Measurements from ENCODE around the gene NRN1L. TPM values are rescaled to one million over a fixed set of nuclear protein-coding genes. Genes with fewer than 3 reads are reported as not detected.

Gene NRN1L
- total RNA-seq, 1 experiment from 2014 or later: 7.6 TPM

DNA sequence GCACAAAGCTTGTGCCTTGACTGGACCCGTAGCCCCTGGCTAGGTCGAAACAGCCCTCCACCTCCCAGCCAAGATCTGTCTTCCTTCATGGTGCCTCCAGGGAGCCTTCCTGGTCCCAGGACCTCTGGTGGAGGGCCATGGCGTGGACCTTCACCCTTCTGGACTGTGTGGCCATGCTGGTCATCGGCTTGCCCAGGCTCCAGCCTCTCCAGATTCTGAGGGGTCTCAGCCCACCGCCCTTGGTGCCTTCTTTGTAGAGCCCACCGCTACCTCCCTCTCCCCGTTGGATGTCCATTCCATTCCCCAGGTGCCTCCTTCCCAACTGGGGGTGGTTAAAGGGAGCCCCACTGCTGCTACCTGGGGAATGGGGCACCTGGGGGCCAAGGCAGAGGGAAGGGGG is 43.5 kb downstream of the NRN1L start:
- Histone ChIP-seq H3K36me3 (replicated peaks; ENCODE audit: control insufficient read depth, insufficient read depth, low read length) (peaks cover 3% of the 10 kb centered on the region), H3K27me3 (ENCODE audit: control insufficient read depth, insufficient read depth, low read length) (no peaks in the 10 kb centered on the region), H3K4me3 (ENCODE audit: insufficient read depth, low read depth, low read length) (no peak overlapping the region)
- DNase-seq: no peak

DNA sequence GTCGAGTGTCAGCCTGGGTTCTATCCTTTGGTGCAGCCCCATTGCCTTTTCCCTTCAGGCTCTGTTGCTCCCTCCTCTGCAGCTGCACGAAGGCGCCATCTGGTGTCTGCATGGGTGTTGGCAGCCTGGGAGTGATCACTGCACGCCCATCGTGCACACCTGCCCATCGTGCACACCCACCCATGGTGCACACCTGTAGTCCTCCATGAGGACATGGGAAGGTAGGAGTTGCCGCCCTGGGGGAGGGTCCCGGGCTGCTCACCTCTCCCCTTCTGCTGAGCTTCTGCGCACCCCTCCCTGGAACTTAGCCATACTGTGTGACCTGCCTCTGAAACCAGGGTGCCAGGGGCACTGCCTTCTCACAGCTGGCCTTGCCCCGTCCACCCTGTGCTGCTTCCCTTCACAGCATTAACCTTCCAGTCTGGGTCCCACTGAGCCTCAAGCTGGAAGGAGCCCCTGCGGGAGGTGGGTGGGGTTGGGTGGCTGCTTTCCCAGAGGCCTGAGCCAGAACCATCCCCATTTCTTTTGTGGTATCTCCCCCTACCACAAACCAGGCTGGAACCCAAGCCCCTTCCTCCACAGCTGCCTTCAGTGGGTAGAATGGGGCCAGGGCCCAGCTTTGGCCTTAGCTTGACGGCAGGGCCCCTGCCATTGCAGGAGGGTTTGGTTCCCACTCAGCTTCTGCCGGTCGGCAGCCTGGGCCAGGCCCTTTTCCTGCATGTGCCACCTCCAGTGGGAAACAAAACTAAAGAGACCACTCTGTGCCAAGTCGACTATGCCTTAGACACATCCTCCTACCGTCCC is 44.1 kb downstream of the NRN1L start:
- H3K4me3 ChIP-seq (ENCODE audit: insufficient read depth, low read depth, low read length): no peak overlapping the region
- H3K36me3 ChIP-seq (replicated peaks; ENCODE audit: control insufficient read depth, insufficient read depth, low read length): no peaks in the 10 kb centered on the region; the same call in 1 of the 2 replicates
- H3K27me3 ChIP-seq (ENCODE audit: control insufficient read depth, insufficient read depth, low read length): no peaks in the 10 kb centered on the region
- peak; percentile 96 for DNase-seq

GRCh38 chr16:67930191-67930590 is 45.5 kb downstream of the NRN1L start:
- Histone ChIP-seq H3K27me3 (ENCODE audit: control insufficient read depth, insufficient read depth, low read length) (no peaks in the 10 kb centered on the region), H3K4me3 (ENCODE audit: insufficient read depth, low read depth, low read length) (no peak overlapping the region), H3K36me3 (replicated peaks; ENCODE audit: control insufficient read depth, insufficient read depth, low read length) (no peaks in the 10 kb centered on the region; the same call in 1 of the 2 replicates)
- no peak for DNase-seq

DNA sequence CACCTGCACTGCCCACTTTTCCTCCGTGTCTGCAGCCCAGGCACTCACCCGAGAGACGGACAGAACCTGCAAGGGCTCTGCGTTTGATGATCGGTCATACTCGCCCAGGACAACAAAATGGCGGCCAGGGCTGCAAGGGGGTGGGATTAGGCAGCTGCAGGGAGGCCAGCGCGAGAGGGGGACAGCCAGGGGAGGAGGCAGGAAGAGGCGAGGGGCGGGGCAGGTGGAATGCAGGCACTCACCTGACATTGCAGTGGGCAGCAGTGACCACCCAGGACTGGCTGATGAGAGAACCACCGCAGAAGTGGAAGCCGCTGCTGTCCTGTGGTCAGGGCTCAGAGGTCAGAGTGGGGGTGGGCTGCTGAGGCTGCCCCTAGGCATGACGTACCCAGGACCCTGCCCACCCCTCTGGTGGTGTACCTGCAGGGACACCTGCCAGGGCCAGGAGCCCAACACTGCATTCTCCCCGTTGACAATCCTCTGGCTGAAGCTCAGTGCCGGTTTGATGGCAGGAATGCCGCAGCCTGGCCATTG is 46.1 kb downstream of the NRN1L start:
- Histone ChIP-seq H3K36me3 (replicated peaks; ENCODE audit: control insufficient read depth, insufficient read depth, low read length) (no peaks in the 10 kb centered on the region; the same call in 1 of the 2 replicates), H3K4me3 (ENCODE audit: insufficient read depth, low read depth, low read length) (no peak overlapping the region), H3K27me3 (ENCODE audit: control insufficient read depth, insufficient read depth, low read length) (no peaks in the 10 kb centered on the region)
- peak; percentile 58 for DNase-seq

DNA sequence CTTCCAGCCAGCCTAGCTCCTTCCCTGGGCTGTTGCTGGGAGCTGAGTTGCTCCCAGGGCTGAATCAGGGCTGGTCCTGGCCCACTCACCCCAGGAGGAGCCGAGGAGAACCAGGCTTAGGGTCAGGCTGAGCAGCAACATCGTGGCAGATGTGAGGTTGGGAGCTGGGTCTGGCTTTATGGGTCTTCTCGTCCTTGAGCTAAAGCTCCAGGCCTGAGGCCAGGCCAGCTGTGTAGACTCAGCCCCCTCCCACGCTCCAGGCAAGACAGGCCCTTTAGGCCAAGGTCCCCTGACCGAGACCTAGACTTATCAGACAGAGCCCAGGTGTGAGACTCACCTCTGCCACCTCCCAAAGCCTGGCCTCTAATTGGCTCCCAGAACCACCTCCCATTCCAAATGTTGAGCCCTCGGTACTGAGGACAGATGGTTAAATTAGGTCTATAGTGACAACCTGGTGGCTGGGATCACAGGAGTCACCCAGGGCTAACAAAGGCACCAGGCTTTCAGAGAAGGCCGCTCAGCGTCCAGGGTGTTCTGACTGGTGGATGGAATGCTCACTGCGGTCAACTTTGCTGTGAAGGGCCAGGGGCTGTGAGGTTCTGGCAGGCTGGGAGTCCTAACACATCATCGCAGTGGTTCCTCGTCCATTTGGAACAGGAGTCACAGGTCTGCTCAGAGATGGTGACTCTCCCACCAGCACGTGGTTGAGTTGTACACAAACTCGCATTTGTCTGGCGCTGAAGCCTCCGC is 47.2 kb downstream of the NRN1L start, which contains the start of gene CTRL:
Gene CTRL, minus strand, starts transcription at position 151 of the 750 bp plus-strand sequence. Its CDS starts 10 bp downstream, at position 141.
- Histone ChIP-seq H3K4me3 (ENCODE audit: insufficient read depth, low read depth, low read length) (no peak within 1 kb of the TSS), H3K36me3 (replicated peaks; ENCODE audit: control insufficient read depth, insufficient read depth, low read length) (no peaks in the 10 kb centered on the region; the same call in 1 of the 2 replicates), H3K27me3 (ENCODE audit: control insufficient read depth, insufficient read depth, low read length) (no peaks in the 10 kb centered on the region)
- DNase-seq: peak; percentile 75

DNA sequence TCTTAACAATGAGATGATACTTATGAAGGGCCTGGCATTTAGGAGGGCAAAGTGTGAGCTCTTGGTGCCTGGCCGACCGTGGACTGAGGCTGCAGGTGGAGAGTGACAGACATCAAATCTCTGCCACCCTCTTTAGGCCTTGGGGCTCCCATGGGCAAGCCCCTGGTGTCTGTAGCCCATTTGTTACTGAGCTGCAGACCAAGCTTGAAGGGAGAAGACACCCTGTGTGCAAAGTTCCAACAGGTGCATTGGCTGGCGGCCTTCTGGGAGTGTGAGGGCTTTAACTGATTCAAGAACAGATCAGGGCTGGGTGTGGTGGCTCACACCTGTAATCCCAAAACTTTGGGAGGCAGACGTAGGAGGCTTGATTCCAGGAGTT is 47.8 kb downstream of the NRN1L start:
- no peak overlapping the region for H3K4me3 ChIP-seq (ENCODE audit: insufficient read depth, low read depth, low read length)
- H3K27me3 ChIP-seq (ENCODE audit: control insufficient read depth, insufficient read depth, low read length): no peaks in the 10 kb centered on the region
- H3K36me3 ChIP-seq (replicated peaks; ENCODE audit: control insufficient read depth, insufficient read depth, low read length): no peaks in the 10 kb centered on the region; the same call in 1 of the 2 replicates
- no peak for DNase-seq

- no peak overlapping the region for H3K4me3 ChIP-seq (ENCODE audit: insufficient read depth, low read depth, low read length)
- no peaks in the 10 kb centered on the region; the same call in 1 of the 2 replicates for H3K36me3 ChIP-seq (replicated peaks; ENCODE audit: control insufficient read depth, insufficient read depth, low read length)
- DNase-seq: peak; percentile 42
- H3K27me3 ChIP-seq (ENCODE audit: control insufficient read depth, insufficient read depth, low read length): no peaks in the 10 kb centered on the region
These were observed 49.1 kb downstream of the NRN1L start for GRCh38 chr16:67933805-67934204.

GRCh38 chr16:67934306-67935100 is 49.8 kb downstream of the NRN1L start:
- peak; percentile 72 for DNase-seq
- H3K27me3 ChIP-seq (ENCODE audit: control insufficient read depth, insufficient read depth, low read length): no peaks in the 10 kb centered on the region
- no peaks in the 10 kb centered on the region; the same call in 1 of the 2 replicates for H3K36me3 ChIP-seq (replicated peaks; ENCODE audit: control insufficient read depth, insufficient read depth, low read length)
- H3K4me3 ChIP-seq (ENCODE audit: insufficient read depth, low read depth, low read length): peak overlapping the region; percentile 98

GRCh38 chr16:67935101-67935401 is 50.4 kb downstream of the NRN1L start:
- no peak for DNase-seq
- H3K27me3 ChIP-seq (ENCODE audit: control insufficient read depth, insufficient read depth, low read length): no peaks in the 10 kb centered on the region
- H3K36me3 ChIP-seq (replicated peaks; ENCODE audit: control insufficient read depth, insufficient read depth, low read length): no peaks in the 10 kb centered on the region; the same call in 1 of the 2 replicates

GRCh38 chr16:67935402-67936123 is 50.9 kb downstream of the NRN1L start:
- Histone ChIP-seq H3K36me3 (replicated peaks; ENCODE audit: control insufficient read depth, insufficient read depth, low read length) (peaks cover 1% of the 10 kb centered on the region), H3K27me3 (ENCODE audit: control insufficient read depth, insufficient read depth, low read length) (no peaks in the 10 kb centered on the region), H3K4me3 (ENCODE audit: insufficient read depth, low read depth, low read length) (peak overlapping the region; percentile 98)
- DNase-seq: peak; percentile 100

More at GRCh38 chr16:67935101-67935401, 50.4 kb downstream of the NRN1L start:
- H3K4me3 ChIP-seq (ENCODE audit: insufficient read depth, low read depth, low read length): peak overlapping the region; percentile 98

Other genes starting within 250 kb of the NRN1L start
- gene CARMIL2, start 239.7 kb upstream of the NRN1L start, total RNA-seq (2014; rRNA removed; shearing (Covaris generic)): 3.6 and 6.4 TPM in 2 replicates
- 44.9 and 52.2 TPM in 2 replicates for gene ACD, start 224.6 kb upstream of the NRN1L start, total RNA-seq (2014; rRNA removed; shearing (Covaris generic))
- gene PARD6A, start 223.9 kb upstream of the NRN1L start, total RNA-seq (2014; rRNA removed; shearing (Covaris generic)): 5.5 and 6.8 TPM in 2 replicates
- 7.0 and 12.3 TPM in 2 replicates for gene ENKD1, start 218.1 kb upstream of the NRN1L start, total RNA-seq (2014; rRNA removed; shearing (Covaris generic))
- gene C16orf86, start 218.1 kb upstream of the NRN1L start, total RNA-seq (2014; rRNA removed; shearing (Covaris generic)): 8.5 and 9.0 TPM in 2 replicates
- gene GFOD2, start 165.6 kb upstream of the NRN1L start, total RNA-seq (2014; rRNA removed; shearing (Covaris generic)): 25.3 and 26.2 TPM in 2 replicates
- 7.2 and 7.3 TPM in 2 replicates for gene RANBP10, start 78.3 kb upstream of the NRN1L start, total RNA-seq (2014; rRNA removed; shearing (Covaris generic))
- gene TSNAXIP1, start 78.0 kb upstream of the NRN1L start, total RNA-seq (2014; rRNA removed; shearing (Covaris generic)): 0.15 and 0.21 TPM in 2 replicates
- 57.6 and 67.0 TPM in 2 replicates for gene THAP11, start 42.6 kb upstream of the NRN1L start, total RNA-seq (2014; rRNA removed; shearing (Covaris generic))
- 295 and 340 TPM in 2 replicates for gene NUTF2, start 38.0 kb upstream of the NRN1L start, total RNA-seq (2014; rRNA removed; shearing (Covaris generic))
- 34.9 and 43.7 TPM in 2 replicates for gene CENPT, start 37.2 kb upstream of the NRN1L start, total RNA-seq (2014; rRNA removed; shearing (Covaris generic))
- 88.0 and 96.6 TPM in 2 replicates for gene EDC4, start 11.8 kb upstream of the NRN1L start, total RNA-seq (2014; rRNA removed; shearing (Covaris generic))
- 18.8 and 20.1 TPM in 2 replicates for gene PSKH1, start 8.4 kb downstream of the NRN1L start, total RNA-seq (2014; rRNA removed; shearing (Covaris generic))
- gene CTRL, start 47.0 kb downstream of the NRN1L start, total RNA-seq (2014; rRNA removed; shearing (Covaris generic)): 2.4 and 3.7 TPM in 2 replicates
- 28.7 and 36.6 TPM in 2 replicates for gene PSMB10, start 52.0 kb downstream of the NRN1L start, total RNA-seq (2014; rRNA removed; shearing (Covaris generic))
- 5.2 and 6.7 TPM in 2 replicates for gene LCAT, start 59.2 kb downstream of the NRN1L start, total RNA-seq (2014; rRNA removed; shearing (Covaris generic))
- 43.2 and 56.6 TPM in 2 replicates for gene SLC12A4, start 83.8 kb downstream of the NRN1L start, total RNA-seq (2014; rRNA removed; shearing (Covaris generic))
- 0.03 and 0.48 TPM in 2 replicates for gene DPEP3, start 95.6 kb downstream of the NRN1L start, total RNA-seq (2014; rRNA removed; shearing (Covaris generic))
- 0.33 TPM in 1 of 2 replicates, not detected in the other for gene DPEP2, start 114.6 kb downstream of the NRN1L start, total RNA-seq (2014; rRNA removed; shearing (Covaris generic))
- gene DPEP2NB, start 131.0 kb downstream of the NRN1L start, total RNA-seq (2014; rRNA removed; shearing (Covaris generic)): not detected in 2 replicates
- 19.4 and 26.4 TPM in 2 replicates for gene DDX28, start 138.3 kb downstream of the NRN1L start, total RNA-seq (2014; rRNA removed; shearing (Covaris generic))
- 46.9 and 54.9 TPM in 2 replicates for gene DUS2, start 138.4 kb downstream of the NRN1L start, total RNA-seq (2014; rRNA removed; shearing (Covaris generic))
- 22.9 and 27.7 TPM in 2 replicates for gene NFATC3, start 200.5 kb downstream of the NRN1L start, total RNA-seq (2014; rRNA removed; shearing (Covaris generic))